Stimulated activated CD8-positive, alpha-beta memory T cell treated with anti-CD3 and anti-CD28 coated beads, Interleukin-7, amount 100 ng/mL, for 24 hours (primary cell): ENCODE data around the gene SORCS2.

Experiments used
- DNase-seq: peaks from one replicate; pipeline ENCODE4 v3.0.0-alpha.2; 2020; ENCODE audit warnings: low read depth

SORCS2 gene

GRCh38 chr4:7638984-7639789 is 446.8 kb downstream of the SORCS2 start:
- no peak for DNase-seq

GRCh38 chr4:7640136-7640535 is 447.8 kb downstream of the SORCS2 start:
- no peak for DNase-seq

- no peak for DNase-seq
These were observed 449.4 kb downstream of the SORCS2 start for GRCh38 chr4:7641712-7642111.

GRCh38 chr4:7642741-7643458 is 450.6 kb downstream of the SORCS2 start:
- DNase-seq, result no peak

DNA sequence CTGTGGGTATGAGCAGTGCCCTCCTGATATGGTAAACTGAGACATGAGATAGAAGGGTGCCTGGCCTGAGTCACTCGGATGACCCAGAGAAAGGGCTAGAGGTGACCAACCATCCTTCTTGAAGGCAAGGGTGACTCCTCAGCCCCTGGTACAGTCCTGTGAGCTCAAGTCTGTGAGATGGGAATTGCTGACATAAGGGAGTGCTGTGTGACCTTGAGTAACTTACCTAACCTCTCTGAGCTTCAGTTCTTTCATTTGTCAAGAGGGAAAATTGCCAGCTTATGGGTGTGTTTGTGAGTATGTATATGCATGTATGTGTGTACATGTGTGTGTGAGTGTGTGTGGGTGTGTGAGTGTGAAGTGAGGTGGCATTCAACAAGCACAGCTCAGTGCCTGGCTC is 452.8 kb downstream of the SORCS2 start:
- DNase-seq, result no peak

DNA sequence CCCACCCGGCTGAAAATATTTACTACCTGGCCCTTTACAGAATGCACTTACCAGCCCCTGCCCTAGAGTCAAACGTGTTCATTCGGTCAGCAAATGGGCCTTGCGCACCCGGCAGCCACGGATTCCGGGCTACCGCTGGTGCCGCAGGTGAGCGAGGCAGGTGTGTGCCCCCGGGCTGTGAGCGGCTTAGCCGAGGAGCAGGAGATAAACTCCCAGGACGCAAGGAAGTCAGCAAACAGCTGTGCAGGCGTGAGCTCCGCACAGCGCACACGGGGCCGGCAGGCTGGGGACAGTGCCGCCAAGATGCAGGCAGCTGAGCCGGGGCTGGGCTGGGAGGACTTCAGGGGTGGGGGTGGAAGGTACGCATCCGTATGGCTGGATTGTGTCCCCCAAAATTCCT is 453.6 kb downstream of the SORCS2 start:
- DNase-seq, result no peak

- DNase-seq, result no peak
These were observed 454.2 kb downstream of the SORCS2 start for GRCh38 chr4:7646384-7647061.

GRCh38 chr4:7647186-7647585 is 454.8 kb downstream of the SORCS2 start:
- DNase-seq, result no peak

DNA sequence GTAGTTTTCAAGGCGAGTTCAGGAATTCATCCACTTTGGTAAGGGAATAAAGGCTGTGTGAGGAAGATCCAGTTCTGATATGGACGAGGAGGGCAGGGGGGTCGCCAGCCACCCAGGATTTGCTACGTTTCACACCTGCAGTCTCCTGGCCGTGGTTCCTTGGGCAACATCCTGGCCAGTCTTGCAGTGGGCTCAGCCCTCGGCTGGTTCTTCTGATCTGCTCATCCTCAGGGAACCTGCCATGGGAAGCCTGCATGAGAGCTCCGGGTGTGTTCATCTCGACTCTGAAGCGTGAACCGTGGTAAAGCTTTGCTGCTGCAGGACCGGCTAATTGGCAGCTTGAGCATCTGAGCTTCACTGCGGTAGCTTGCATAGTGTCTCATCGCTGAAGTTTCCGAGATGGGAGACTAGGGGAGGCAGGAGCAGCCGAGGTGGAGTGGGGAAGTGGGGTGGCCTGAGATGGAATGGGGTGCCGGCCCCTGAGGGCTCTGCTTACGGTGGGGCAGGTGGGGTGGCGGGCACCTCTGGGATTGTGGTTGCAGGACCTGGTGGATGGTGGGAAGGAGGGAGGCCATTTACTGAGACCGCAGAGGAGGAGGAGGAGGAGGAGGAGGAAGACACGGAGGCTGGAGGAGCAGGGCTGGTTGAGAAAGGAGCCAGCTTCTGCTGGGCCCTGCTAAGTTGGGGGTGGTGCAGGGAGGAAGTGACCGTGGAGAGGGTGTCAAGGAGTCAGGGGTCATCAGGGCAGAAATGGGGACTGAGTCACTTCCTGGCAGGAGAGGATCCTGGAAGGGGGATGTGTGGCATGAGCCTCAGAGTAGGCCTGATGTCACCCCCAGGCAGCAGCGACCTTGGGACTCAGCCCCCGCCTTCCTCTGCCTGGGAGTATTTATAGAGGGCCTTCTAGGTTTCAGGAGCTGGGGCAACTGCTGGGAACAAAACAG is 455.5 kb downstream of the SORCS2 start:
- no peak for DNase-seq

- DNase-seq, result no peak
These were observed 456.4 kb downstream of the SORCS2 start for GRCh38 chr4:7648544-7649395.

DNA sequence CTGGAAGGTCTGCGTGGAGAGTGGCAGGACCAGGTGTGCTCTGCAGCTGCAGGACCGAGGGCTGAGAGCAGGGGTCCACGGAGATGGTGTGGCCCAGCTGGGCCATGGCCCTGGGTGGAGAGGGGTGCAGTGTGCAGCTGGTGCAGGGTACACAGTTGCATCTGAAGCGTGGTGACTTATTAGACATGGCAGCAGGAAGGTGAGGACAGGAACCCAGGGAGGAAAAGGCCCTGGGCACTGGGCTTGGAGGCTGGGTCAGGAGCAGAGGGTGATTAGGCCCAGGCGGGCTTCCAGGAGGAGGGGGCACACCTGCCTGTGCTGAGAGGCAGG is 457.0 kb downstream of the SORCS2 start:
- DNase-seq, result no peak

- peak; percentile 25 for DNase-seq
These were observed 457.6 kb downstream of the SORCS2 start for GRCh38 chr4:7649741-7650531.

GRCh38 chr4:7650606-7651385 is 458.5 kb downstream of the SORCS2 start:
- DNase-seq, result no peak

- DNase-seq, result no peak
These were observed 459.2 kb downstream of the SORCS2 start for GRCh38 chr4:7651461-7651921.

- DNase-seq, result no peak
These were observed 459.7 kb downstream of the SORCS2 start for GRCh38 chr4:7652006-7652405.

GRCh38 chr4:7652451-7652881 is 460.1 kb downstream of the SORCS2 start:
- DNase-seq, result no peak

GRCh38 chr4:7652906-7653305 is 460.6 kb downstream of the SORCS2 start:
- DNase-seq, result no peak

DNA sequence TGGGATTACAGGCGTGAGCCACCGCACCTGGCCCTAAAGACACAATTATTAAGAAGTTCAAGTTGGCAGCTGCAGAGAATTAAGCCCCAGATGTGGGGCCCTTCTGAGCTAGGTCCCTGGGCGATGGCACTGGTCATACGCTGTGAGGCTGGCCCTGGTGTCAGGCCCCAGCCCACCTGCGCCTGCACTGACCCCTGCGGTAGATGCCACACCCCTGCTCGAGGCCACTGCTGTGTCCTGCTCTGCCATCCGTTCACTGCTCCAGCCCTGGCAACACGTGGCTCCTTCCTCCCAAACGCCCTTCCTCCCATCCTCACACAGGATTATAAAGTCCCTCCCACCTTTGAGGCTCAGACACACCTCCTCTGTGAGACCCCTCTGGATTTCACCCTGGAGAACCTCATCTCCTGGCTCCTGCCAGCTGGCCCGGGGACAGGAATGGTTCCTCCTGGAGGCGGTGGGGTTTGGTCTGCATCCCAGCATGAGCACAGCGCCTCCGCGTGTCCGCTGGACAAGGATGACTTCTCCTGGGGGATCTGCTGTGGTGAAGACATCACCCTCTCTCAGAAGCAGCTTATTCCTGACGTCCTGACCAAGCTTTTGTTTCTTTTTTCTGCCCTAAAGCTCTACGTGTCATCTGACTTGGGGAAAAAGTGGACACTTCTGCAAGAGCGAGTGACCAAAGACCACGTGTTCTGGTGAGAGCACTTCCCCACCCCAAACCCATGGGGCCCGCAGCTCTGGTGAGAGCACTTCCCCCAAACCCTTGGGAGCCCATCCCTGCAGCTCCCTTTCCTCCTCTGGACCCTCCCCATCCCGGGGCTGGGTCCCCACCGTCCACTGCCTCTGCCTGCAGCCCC is 461.4 kb downstream of the SORCS2 start:
- no peak for DNase-seq
